Midbrain (tissue), 1 donor: ENCODE data around the gene HSD17B1.

ENCODE experiments used
- DNase-seq: peaks from one replicate; lab custom pipeline; 2025; lab: John Stamatoyannopoulos, UW

The HSD17B1 gene

GRCh38 chr17:42566883-42567573, 14.3 kb downstream of the HSD17B1 start, which contains the start of gene MLX:
MLX (plus strand) TSS chr17:42567100; CDS start chr17:42567125, 25 bp downstream.
- DNase-seq: peak; percentile 94

- DNase-seq: no peak
These were observed 15.8 kb downstream of the HSD17B1 start for GRCh38 chr17:42568341-42569111.

GRCh38 chr17:42571435-42572225, 18.9 kb downstream of the HSD17B1 start:
- no peak for DNase-seq

GRCh38 chr17:42573095-42573494, 20.4 kb downstream of the HSD17B1 start:
- no peak for DNase-seq

- DNase-seq: no peak
These were observed 21.7 kb downstream of the HSD17B1 start for GRCh38 chr17:42574463-42574862.

- DNase-seq: no peak
These were observed 24.4 kb downstream of the HSD17B1 start for GRCh38 chr17:42577140-42577531.

GRCh38 chr17:42577532-42578281, 25.0 kb downstream of the HSD17B1 start, which contains the start of gene PSMC3IP:
PSMC3IP (minus strand) TSS chr17:42577729; CDS start chr17:42577686, 43 bp downstream.
- peak; percentile 94 for DNase-seq

- peak; percentile 64 for DNase-seq
These were observed 25.7 kb downstream of the HSD17B1 start for GRCh38 chr17:42578282-42578869.

GRCh38 chr17:42579794-42580551, 27.2 kb downstream of the HSD17B1 start:
- DNase-seq: no peak

- DNase-seq: no peak
These were observed 29.1 kb downstream of the HSD17B1 start for GRCh38 chr17:42581744-42582270.

GRCh38 chr17:42584880-42585279, 32.2 kb downstream of the HSD17B1 start:
- no peak for DNase-seq

GRCh38 chr17:42585353-42585752, 32.6 kb downstream of the HSD17B1 start:
- DNase-seq: no peak

- DNase-seq: no peak
These were observed 33.9 kb downstream of the HSD17B1 start for GRCh38 chr17:42586514-42587230.

GRCh38 chr17:42590886-42591285, 38.2 kb downstream of the HSD17B1 start:
- DNase-seq: no peak

GRCh38 chr17:42591411-42591810, 38.7 kb downstream of the HSD17B1 start:
- no peak for DNase-seq

GRCh38 chr17:42596386-42596785, 43.7 kb downstream of the HSD17B1 start:
- DNase-seq: no peak

- peak; percentile 24 for DNase-seq
These were observed 46.2 kb downstream of the HSD17B1 start for GRCh38 chr17:42598905-42599304.

- no peak for DNase-seq
These were observed 50.6 kb downstream of the HSD17B1 start for GRCh38 chr17:42603318-42603717.
